Thyroid gland (tissue), 4 donors: Measurements from ENCODE around the gene DGUOK.

Experiments used
- POLR2A ChIP-seq, 2 donors: fragments of 450-650 bp; IDR thresholded peaks; one replicate each; pipeline ENCODE4 v1.6.1; 2017; ENCODE audit warnings: antibody characterized with exemption in 2 of 2, mild to moderate bottlenecking in 2 of 2, moderate library complexity in 1 of 2
- TF ChIP-seq, protein P1 (sequence below), 6 experiments: fragments of 200-600 bp in 3 of 6; fragments of 450-650 bp in 3 of 6; sonication (generic) in 3 of 6; IDR thresholded peaks; one replicate each; pipeline ENCODE4 v1.5.1; 2016 to 2019; ENCODE audit warnings: antibody characterized with exemption in 6 of 6, mild to moderate bottlenecking in 2 of 6, inconsistent platforms in 1 of 6, moderate library complexity in 1 of 6

DNA sequence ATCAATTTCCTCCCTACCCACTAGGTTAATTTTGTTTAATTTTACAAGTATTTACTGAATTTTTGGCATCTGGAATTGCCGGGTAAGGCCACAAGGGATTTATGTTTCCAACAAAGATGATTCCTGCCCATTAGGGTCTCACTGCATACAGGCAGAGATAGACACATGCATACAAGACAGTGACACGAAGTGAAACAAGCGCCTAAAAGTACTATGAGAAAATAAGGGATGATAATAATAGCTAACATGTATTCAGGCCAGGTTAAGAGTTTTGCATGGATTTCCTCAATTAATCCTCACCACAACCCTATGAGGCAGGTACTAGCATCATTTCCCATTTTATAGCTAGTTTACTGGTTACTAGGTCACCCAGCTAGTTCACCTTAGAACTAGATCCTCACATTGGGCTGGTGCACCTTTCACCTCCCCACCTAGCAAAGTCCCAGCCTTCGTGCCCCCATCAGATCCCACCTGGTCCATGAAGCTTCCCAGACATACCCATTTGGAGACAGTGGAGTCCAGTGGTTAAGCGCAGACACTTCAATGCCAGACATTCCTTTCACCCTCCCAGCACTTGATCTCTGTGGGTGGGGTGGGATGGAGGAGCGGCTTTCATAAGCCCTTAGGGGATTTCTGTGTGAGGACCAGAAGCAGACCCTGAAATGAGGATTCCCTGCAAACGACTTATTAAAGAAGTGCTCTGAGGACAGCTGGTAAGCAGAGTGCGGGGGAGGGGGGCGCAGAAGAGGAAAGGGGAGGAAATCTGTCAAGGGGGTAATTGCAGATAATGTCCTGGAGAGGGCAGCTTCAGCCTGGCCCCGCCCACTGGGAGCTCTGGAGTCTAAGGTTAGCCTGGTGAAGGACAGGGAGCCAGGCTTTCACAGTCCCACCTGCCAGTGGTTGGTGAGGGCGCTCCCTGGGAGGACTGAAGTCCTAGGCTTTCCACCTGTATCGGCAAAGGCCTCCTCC lies 5.8 kb upstream of the DGUOK start:
- TF ChIP-seq, protein P1, sequence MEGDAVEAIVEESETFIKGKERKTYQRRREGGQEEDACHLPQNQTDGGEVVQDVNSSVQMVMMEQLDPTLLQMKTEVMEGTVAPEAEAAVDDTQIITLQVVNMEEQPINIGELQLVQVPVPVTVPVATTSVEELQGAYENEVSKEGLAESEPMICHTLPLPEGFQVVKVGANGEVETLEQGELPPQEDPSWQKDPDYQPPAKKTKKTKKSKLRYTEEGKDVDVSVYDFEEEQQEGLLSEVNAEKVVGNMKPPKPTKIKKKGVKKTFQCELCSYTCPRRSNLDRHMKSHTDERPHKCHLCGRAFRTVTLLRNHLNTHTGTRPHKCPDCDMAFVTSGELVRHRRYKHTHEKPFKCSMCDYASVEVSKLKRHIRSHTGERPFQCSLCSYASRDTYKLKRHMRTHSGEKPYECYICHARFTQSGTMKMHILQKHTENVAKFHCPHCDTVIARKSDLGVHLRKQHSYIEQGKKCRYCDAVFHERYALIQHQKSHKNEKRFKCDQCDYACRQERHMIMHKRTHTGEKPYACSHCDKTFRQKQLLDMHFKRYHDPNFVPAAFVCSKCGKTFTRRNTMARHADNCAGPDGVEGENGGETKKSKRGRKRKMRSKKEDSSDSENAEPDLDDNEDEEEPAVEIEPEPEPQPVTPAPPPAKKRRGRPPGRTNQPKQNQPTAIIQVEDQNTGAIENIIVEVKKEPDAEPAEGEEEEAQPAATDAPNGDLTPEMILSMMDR (IDR thresholded peaks at IDR 0.05): no peak
- no peak for TF ChIP-seq POLR2A (IDR thresholded peaks at IDR 0.05)
